Neural cell (in vitro differentiated cells): ENCODE results near the gene LDB3. TPM values are rescaled to one million over a fixed set of nuclear protein-coding genes. Genes with fewer than 3 reads are reported as not detected.

Source experiments
- H2AFZ ChIP-seq: fragments of 200-600, 300-800 bp; sonication (generic), shearing (Covaris generic); 2 replicates; pipeline ENCODE4 v1.6.0; 2014; ENCODE audit warnings: low read depth, mild to moderate bottlenecking, antibody characterized with exemption, low read length, moderate library complexity
- H3F3A ChIP-seq: fragments of 200-600 bp; shearing (Covaris generic); 2 replicates; pipeline ENCODE4 v1.6.1; 2016; ENCODE audit warnings: mild to moderate bottlenecking, moderate library complexity, mixed read lengths, antibody characterized with exemption, low read length; ENCODE audit not compliant: insufficient read depth, poor library complexity, severe bottlenecking
- H3K27ac ChIP-seq: fragments of 200-600, 300-800 bp; sonication (generic), shearing (Covaris generic); 2 replicates; pipeline ENCODE4 v1.5.1; 2014; ENCODE audit warnings: mild to moderate bottlenecking, low read length, moderate library complexity
- H3K27me3 ChIP-seq: fragments of 300-800, 200-600 bp; sonication (generic), shearing (Covaris generic); 2 replicates; pipeline ENCODE4 v1.6.0; 2014; ENCODE audit warnings: mild to moderate bottlenecking, low read depth, low read length, moderate library complexity; ENCODE audit not compliant: insufficient read depth
- H3K36me3 ChIP-seq: fragments of 300-800, 200-600 bp; sonication (generic), shearing (Covaris generic); 2 replicates; pipeline ENCODE4 v1.5.1; 2014; ENCODE audit warnings: mild to moderate bottlenecking, antibody characterized with exemption, low read length, moderate library complexity; ENCODE audit not compliant: insufficient read depth
- H3K4me2 ChIP-seq: fragments of 300-800, 200-600 bp; sonication (generic), shearing (Covaris generic); 2 replicates; pipeline ENCODE4 v1.6.0; 2014; ENCODE audit warnings: mild to moderate bottlenecking, low read length
- H3K4me3 ChIP-seq: fragments of 300-800, 200-600 bp; sonication (generic), shearing (Covaris generic); 2 replicates; pipeline ENCODE4 v1.5.1; 2014; ENCODE audit warnings: mild to moderate bottlenecking, low read length, moderate library complexity
- H3K79me2 ChIP-seq: fragments of 200-600 bp; shearing (Covaris generic); replicated peaks from 2 replicates; pipeline ENCODE4 v1.6.0; 2014; ENCODE audit warnings: mild to moderate bottlenecking, low read length, moderate library complexity; ENCODE audit not compliant: insufficient read depth
- H3K9ac ChIP-seq: fragments of 300-800, 200-600 bp; sonication (generic), shearing (Covaris generic); 2 replicates; pipeline ENCODE4 v1.6.1; 2016; ENCODE audit warnings: mild to moderate bottlenecking, low read length, mixed read lengths
- H3K9me2 ChIP-seq: fragments of 200-600 bp; shearing (Covaris generic); 2 replicates; pipeline ENCODE4 v1.6.1; 2016; ENCODE audit warnings: mild to moderate bottlenecking, low read length, mixed read lengths; ENCODE audit not compliant: insufficient read depth
- H3K9me3 ChIP-seq: fragments of 200-600, 300-800 bp; sonication (generic), shearing (Covaris generic); 2 replicates; pipeline ENCODE4 v1.6.1; 2016; ENCODE audit warnings: mild to moderate bottlenecking, mixed run types, low read length, moderate library complexity, mixed read lengths
- H4K20me1 ChIP-seq: fragments of 200-600 bp; shearing (Covaris generic); 2 replicates; pipeline ENCODE4 v1.6.1; 2016; ENCODE audit warnings: mild to moderate bottlenecking, mixed run types; ENCODE audit not compliant: insufficient read depth
- CTCF ChIP-seq: fragments of 450-650 bp; IDR thresholded peaks from 2 replicates; pipeline ENCODE4 v1.5.1; 2014; ENCODE audit warnings: antibody characterized with exemption, mild to moderate bottlenecking, moderate library complexity; ENCODE audit not compliant: poor library complexity, severe bottlenecking
- EP300 ChIP-seq: fragments of 450-650 bp; conservative IDR thresholded peaks from 2 replicates; pipeline ENCODE4 v1.6.1; 2014; ENCODE audit warnings: antibody characterized with exemption, mild to moderate bottlenecking, moderate library complexity; ENCODE audit not compliant: poor library complexity, severe bottlenecking
- EZH2 ChIP-seq: fragments of 200-600, 300-800 bp; shearing (Covaris generic), sonication (generic); IDR thresholded peaks from 2 replicates; pipeline ENCODE4 v1.6.1; 2014; ENCODE audit warnings: antibody characterized with exemption, low read length, borderline replicate concordance, mild to moderate bottlenecking; ENCODE audit not compliant: insufficient read depth, poor library complexity, severe bottlenecking
- MXI1 ChIP-seq: fragments of 450-650 bp; conservative IDR thresholded peaks from 2 replicates; pipeline ENCODE4 v1.6.1; 2014; ENCODE audit warnings: antibody characterized with exemption, mild to moderate bottlenecking; ENCODE audit not compliant: poor library complexity, severe bottlenecking
- POLR2AphosphoS5 ChIP-seq: IDR thresholded peaks from 2 replicates; pipeline ENCODE4 v1.6.1; 2012
- RAD21 ChIP-seq: fragments of 450-650 bp; conservative IDR thresholded peaks from 2 replicates; pipeline ENCODE4 v1.6.1; 2014; ENCODE audit warnings: antibody characterized with exemption, mild to moderate bottlenecking, moderate library complexity
- REST ChIP-seq: IDR thresholded peaks from 2 replicates; pipeline ENCODE4 v1.6.1; 2012; ENCODE audit warnings: borderline replicate concordance
- SMC3 ChIP-seq: fragments of 450-650 bp; conservative IDR thresholded peaks from 2 replicates; pipeline ENCODE4 v1.6.1; 2014; ENCODE audit warnings: antibody characterized with exemption, mild to moderate bottlenecking, moderate library complexity; ENCODE audit not compliant: poor library complexity
- TAF1 ChIP-seq: IDR thresholded peaks from 2 replicates; pipeline ENCODE4 v1.6.1; 2012; ENCODE audit warnings: low read depth
- polyA plus RNA-seq: library from polyadenylated mRNA; depleted of rRNA; stranded (reverse); fragments of >200 nt; gene quantifications from 2 replicates; pipeline ENCODE4 v1.2.3, GENCODE V29; 2014

LDB3 gene
- polyA plus RNA-seq, 1 donor from 2014 or later = 0.12 TPM

DNA sequence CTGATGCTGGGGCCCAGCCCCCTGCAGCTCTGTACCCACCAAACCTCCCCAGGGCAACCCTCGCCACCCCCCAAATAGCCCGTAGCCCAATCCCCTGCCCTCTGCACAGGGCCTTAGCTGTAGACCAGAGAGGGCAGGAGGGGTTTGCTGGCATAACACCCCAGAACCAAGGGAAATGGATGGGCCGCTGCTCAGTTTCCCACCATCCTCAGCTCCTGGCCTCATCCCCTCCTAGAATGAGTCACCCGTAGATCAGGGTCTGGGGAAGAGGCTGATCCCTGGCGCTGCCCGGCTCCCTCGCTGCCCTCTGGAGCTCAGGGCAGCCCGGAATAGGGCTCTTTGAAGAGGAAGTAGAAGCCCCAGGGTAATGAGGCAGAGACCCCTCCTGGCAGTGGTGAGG lies 31.2 kb downstream of the LDB3 start:
- Histone ChIP-seq H3K79me2 (no peaks in the 10 kb centered on the region), H3K4me2 (no peak overlapping the region), H2AFZ (no peak overlapping the region), H3F3A (no peaks in the 10 kb centered on the region), H3K9me3 (no peaks in the 10 kb centered on the region), H3K9ac (no peak overlapping the region), H3K27ac (no peak overlapping the region), H3K4me3 (no peak overlapping the region), H3K36me3 (no peaks in the 10 kb centered on the region), H3K27me3 (no peaks in the 10 kb centered on the region), H4K20me1 (no peaks in the 10 kb centered on the region), H3K9me2 (no peaks in the 10 kb centered on the region)
- TF ChIP-seq REST = no peak
- no peak for TF ChIP-seq POLR2AphosphoS5
- TF ChIP-seq CTCF = no peak
- no peak for TF ChIP-seq RAD21
- TF ChIP-seq EZH2 = no peak
- no peak for TF ChIP-seq SMC3
- no peak for TF ChIP-seq MXI1
- no peak for TF ChIP-seq TAF1
- TF ChIP-seq EP300 = no peak

- no peaks in the 10 kb centered on the region for H4K20me1 ChIP-seq
- H3K9ac ChIP-seq = no peak overlapping the region
- H3K27ac ChIP-seq = no peak overlapping the region
- no peaks in the 10 kb centered on the region for H3K79me2 ChIP-seq
- no peaks in the 10 kb centered on the region for H3K9me3 ChIP-seq
- H3K36me3 ChIP-seq = no peaks in the 10 kb centered on the region
- no peaks in the 10 kb centered on the region for H3K9me2 ChIP-seq
- no peak overlapping the region for H3K4me2 ChIP-seq
- no peak overlapping the region for H3K4me3 ChIP-seq
- no peaks in the 10 kb centered on the region for H3K27me3 ChIP-seq
- no peaks in the 10 kb centered on the region for H3F3A ChIP-seq
- TF ChIP-seq POLR2AphosphoS5 (no peak), TAF1 (no peak), EZH2 (no peak), CTCF (no peak)
- no peak overlapping the region for H2AFZ ChIP-seq
Measured at GRCh38 chr10:86699991-86700840, 31.9 kb downstream of the LDB3 start.
